Heart left ventricle (tissue), 13 donors: ENCODE measurements around the gene LCP1.

Experiments used
- CTCF ChIP-seq, 12 donors: fragments of 200-600 bp; sonication (generic) in 4 of 12; IDR thresholded peaks; one replicate each; pipeline versions ENCODE4 v1.5.0 to v1.8.0; 2018 to 2022; ENCODE audit warnings: antibody characterized with exemption in 12 of 12, mild to moderate bottlenecking in 5 of 12
- POLR2A ChIP-seq, 2 donors: fragments of 450-650 bp; IDR thresholded peaks; one replicate each; pipeline ENCODE4 v1.6.1; 2017; ENCODE audit warnings: antibody characterized with exemption in 2 of 2, mild to moderate bottlenecking in 2 of 2, moderate library complexity in 2 of 2
- donor health status: ischemic (EF 13 %, LVEDD 7.1; RV severe dilation, severe dysfunction).
- donor health status: DM: no; HTN: yes; CAD: no.
- donor health status: DM: no; HTN: no; CAD: no.
- donor health status: ischemic (EF 25% LVEDD 6.9; RV normal size, moderate dysfunction).
- donor health status: ischemic (EF 25% LVEDD 5.7; RV mildly dilated, moderate dysfunction).
- donor health status: ischemic (EF 35%, LVEDD 5.7; RV mildly dilated, moderate dysfunction).
- donor health status: nonischemic (EF 11% LVEDD 7.7; RV severe dilation, severe dysfunction).
- donor health status: DM: yes; HTN: yes; CAD: no.
- donor health status: PGD.
- donor health status: ischemic (EF 29% LVEDD 5.4; RV normal size, mild dysfunction).
- donor health status: nonischemic (EF 23%, LVEDD 6.1; RV moderate dilation, normal function).

- TF ChIP-seq CTCF (IDR thresholded peaks at IDR 0.05) (no peak), POLR2A (IDR thresholded peaks at IDR 0.05) (no peak)
Measured at GRCh38 chr13:46176756-46177155, 5.2 kb downstream of the LCP1 start.
